GM21723 (cell line): ENCODE results near the gene LIM2.

Experiments
- ATAC-seq: cut with Tn5 transposase; IDR thresholded peaks from one replicate; pipeline ENCODE4 v1.9.1; 2021; ENCODE audit warnings: mild to moderate bottlenecking, moderate library complexity; ENCODE audit not compliant: unreplicated experiment

Gene LIM2

GRCh38 chr19:51366389-51367254 lies 21.2 kb downstream of the LIM2 start:
- peak; percentile 46 for ATAC-seq

- ATAC-seq, result no peak
These were observed 21.8 kb downstream of the LIM2 start, which contains the start of gene ETFB for GRCh38 chr19:51365965-51366388. Gene ETFB (minus strand): TSS chr19:51366388. CDS start chr19:51366326, 62 bp downstream.

- ATAC-seq, result no peak
These were observed 22.4 kb downstream of the LIM2 start for GRCh38 chr19:51365211-51365964.

GRCh38 chr19:51364200-51365106 lies 23.3 kb downstream of the LIM2 start:
- ATAC-seq, result no peak

DNA sequence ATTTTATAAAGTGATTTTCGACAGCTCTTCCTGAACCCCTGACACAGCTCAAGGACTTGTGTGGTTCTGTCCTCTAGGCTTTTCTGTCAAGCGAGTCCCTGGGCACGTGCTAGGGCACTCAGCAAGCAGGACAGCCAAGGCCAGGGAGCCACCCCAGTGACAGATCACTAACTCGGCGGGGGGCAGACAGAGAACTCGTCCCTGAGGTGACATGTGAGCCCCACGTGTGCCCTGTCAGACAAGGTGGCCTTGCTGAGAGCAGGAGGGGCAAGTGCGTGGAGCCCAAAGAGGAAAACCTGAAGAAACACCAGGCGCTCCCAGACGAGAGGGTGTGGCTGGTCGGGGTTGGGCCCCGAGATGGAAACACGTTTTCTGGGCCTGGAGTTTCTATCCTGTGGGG lies 26.5 kb downstream of the LIM2 start:
- no peak for ATAC-seq

DNA sequence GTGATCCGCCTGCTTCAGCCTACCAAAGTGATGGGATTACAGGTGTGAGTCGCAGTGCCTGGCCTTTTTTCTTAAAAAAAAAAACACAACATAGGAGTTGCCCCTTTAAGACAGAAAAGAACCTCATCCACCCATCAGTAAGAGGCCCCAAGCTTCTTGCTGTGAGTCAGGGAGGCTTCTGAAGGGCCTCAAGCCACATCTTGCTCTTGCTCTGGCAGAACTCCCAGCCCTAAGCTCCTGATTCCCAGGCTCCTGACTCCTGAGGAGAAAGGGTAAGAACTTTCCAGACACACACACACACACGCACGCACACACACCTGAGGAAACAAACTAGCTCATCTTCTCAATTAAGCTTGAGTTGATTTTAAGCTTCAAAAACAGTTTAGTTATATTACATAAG lies 28.5 kb downstream of the LIM2 start:
- ATAC-seq, result no peak

DNA sequence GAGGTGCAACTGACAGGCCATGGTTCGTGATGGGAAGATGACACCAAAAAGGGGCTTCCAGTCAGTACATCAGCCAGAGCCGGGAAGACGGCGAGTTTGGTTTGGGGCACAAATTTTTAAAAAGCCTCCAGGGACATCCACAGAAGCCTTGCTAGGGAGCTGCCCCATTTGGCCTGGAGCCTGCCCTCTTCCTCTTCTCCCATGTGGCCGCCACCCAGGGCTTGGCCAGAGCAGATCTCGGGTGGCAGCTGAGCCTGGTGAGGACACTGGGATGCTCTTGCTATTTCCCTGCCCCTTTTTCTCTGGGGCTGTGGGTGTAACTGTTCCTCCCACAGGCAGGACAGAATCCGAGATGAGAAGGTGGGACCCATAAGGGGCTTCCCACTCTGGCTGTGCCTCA lies 29.8 kb downstream of the LIM2 start:
- no peak for ATAC-seq

DNA sequence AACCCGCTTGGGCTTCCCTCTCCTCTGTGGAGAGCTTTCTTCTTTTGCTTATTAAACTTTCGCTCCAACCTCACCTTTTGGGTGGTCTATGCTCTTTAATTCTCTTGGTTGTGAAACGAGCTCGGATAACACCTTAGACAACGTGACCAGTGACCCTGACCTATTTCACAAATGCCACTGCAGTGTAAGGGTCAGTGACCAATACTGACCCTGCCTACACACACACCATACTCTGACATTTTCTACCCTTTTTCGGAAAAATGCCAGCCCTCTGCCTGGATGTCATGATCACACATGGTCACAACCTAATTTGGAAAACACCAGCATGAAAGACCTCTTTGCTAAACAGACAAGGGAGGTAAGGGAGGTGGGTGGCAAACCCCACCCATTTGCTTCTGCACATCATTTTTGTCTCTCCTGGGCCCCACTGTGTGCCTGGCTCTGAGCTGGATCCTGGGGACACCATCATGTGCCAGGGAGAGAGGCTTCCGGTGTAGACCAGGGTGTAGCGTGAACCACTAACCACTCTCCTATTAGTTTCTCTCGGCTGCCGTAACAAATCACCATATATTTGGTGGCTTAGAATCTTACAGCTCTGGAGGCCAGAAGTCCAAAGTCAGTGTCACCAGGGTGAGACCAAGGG lies 31.5 kb downstream of the LIM2 start:
- ATAC-seq, result no peak

DNA sequence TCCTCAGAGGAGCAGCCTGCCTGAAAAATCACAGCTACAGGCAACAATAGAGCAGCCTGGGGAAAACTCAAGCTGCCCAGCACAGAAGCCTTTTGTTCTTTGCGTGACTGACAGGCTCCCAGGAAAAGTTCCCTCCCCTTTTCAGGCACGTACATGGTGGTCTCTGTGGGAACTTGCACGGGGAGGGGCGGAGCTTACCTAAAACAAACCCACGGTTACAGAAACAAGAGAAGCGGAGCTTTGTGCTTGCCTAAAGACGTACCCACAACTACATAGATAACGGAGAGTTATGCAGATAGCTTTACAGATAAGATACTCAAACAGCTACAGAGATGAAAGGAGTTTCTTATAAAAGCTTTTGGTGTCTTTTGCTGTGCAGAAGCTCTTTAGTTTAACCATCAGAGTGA lies 33.0 kb downstream of the LIM2 start:
- no peak for ATAC-seq

DNA sequence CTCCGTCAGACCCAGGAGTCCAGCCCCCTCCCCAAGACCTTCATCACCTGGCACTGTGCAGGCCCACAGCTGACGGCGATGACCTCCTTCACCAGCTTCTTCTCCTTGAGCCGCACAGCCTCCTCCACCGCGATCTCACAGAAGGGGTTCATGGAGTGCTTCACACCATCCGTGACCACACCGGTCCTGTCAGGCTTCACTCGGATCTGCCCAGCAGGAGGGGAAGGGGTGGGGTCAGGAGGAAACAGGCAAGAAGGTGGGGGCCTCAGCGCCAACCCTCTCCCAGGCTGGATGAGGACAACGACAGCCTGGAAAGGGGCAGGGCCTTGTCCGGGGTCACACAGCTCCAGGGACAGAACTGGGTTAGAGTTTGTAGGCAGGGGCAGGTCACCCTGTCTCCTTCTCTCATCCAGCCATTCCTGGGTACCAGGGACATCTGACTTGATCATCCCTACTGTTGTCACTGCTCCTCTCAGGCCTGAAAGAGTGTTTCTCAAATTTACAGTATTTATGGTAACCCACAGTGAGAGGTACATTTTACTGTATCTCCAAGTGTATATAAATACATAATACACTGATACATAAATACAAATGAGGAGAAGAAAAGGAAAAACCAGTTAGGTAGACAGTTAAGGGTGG lies 33.6 kb downstream of the LIM2 start:
- ATAC-seq, result no peak

DNA sequence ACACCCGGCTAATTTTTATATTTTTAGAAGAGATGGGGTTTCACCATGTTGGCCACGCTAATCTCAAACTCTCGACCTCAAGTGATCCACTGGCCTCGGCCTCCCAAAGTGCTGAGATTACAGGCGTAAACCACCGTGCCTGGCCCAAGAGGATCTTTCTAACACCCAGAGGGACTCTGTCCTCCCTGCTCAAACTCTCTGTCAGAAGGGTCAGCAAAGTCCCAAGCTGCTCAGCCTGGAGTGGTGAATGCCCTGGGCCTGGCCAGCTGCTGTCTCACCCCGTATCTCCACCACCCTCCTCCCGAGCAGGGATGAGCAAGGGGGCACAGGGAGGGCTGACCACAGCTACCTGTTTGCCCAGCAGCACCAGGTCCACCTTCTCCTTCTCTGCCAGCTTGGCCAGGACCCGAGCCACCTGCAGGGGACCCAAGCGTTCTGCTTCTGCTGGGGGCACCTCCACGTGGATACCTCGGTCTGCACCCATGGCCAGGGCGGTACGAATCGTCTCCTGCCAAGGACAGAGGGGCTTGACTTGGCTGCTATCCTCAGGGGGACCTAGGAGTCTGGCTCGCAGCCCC lies 34.9 kb downstream of the LIM2 start:
- no peak for ATAC-seq

DNA sequence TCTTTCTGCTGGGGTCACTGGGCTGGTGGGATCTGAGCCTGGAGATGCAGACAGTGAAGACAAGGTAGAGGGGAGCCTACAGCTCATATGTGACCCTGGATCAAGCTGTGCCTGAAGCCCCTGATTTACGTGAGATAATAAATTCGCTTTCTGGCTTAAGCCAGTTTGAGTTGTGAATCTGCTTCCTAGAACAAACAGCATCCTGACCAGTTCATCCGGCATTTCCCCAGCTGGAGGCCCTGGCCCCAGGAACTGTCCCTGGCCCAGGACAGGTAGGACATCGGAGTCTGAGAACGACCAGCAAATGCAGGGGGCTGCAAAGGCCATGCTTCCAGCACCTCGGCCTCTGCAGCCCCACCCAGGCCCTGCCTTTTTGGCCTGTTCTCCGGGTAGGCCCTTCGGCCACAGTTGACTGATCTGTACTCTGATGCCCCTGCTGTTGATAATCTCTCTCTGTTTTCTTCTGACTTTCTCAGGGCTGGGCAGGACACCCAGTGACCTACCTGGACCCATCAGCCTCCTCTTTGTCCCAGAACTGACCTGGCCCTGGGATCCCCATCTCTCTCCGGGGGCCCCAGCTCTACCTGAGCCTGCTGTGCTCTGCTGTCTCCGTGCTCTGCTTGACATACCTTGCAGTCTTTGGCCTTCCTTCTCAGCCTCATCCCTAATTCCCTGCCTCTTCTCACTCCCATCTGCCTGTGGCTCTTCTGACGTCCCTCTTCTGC lies 36.3 kb downstream of the LIM2 start:
- ATAC-seq, result no peak

GRCh38 chr19:51347209-51347928 lies 40.4 kb downstream of the LIM2 start:
- ATAC-seq, result no peak

DNA sequence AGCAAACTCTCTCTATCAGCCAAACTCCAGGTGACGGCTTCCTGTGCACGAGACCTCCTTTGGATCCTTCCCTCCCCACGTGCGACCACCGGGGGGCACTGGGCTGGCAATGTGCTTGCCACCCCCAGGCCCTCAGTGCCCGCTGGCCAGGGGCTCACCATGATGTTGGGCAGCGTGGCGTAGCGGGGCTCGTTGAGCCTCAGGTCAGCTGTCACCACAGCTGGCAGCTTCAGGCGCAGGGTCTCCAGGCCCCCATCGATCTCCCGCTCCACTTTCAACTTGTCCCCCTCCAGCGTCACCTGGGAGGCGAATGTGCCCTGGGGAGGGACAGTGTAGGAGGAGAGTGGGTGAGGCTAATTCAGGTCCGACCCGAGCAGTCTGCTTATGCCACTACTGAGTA lies 41.0 kb downstream of the LIM2 start:
- no peak for ATAC-seq

DNA sequence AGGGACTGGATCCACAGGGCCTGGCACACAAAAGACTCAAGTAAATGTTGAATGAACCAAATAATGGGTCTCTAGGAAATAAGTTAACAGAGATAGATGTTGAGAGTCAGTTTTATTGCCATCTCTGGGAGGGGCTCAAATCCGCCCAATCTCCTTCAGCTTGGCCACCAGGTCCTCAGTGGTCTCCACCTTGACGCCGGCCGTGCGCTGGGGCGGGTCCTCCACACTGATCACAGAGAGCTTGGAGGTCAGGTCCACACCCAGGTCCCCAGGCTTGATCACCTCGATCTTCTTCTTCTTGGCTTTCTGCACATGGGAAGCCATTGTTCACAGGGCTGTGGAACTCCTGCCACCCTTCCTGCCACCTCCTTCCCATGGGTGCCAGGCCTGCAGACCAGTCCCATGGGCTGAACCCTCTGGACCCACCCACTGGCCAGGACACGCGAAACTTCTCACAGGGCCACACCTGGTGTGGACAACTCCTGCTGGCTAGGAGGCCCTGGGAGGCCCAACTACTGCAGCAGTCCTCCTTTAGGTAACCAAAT lies 42.6 kb downstream of the LIM2 start:
- ATAC-seq, result no peak

DNA sequence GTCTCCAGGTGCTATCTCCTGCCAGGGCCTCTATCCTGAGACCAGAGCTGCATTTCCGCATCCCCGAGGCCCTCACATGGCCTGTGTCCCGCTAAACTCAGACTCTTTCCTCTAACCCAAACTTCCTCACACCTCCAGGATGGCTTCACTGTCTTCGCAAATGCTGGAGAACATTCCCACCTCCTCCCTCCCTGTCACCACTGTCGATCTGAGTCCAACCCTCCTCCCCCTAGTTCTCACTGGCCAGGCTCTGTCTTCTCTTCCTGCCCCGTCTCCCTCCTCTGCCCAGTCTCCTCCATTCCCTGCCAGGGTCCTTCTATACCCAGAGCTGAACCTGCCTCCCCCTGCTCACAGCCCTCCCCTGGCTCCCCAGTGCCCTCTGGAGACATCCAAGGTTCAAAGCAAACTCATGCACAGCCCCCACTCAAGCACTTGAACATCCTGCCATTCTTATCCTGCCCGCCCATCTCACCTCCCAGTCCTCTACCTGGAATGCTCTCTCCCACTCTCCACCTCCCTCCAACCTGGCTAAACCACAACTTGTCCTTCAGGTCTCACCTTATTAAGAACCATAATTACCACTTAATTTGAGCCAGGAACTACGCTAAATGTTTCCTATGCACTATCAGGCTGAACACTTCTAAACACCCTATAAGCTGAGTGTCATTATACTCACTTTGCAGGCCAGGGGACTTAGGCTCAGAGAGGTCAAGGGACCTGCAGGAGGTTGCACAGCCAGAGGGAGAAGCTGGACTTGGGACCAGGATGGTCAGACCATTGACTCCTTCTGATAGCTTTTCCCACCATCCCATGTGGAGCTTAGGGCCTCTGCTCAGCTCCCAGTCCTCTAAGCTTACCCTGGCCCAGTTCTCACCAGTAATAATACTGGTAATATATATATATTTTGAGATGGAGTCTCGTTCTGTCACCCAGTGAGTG lies 44.9 kb downstream of the LIM2 start:
- ATAC-seq, result no peak

- no peak for ATAC-seq
These were observed 45.7 kb downstream of the LIM2 start, which contains the start of gene VSIG10L for GRCh38 chr19:51341976-51342580. Gene VSIG10L (minus strand): TSS chr19:51342139. CDS start chr19:51342124, 15 bp downstream.
